Frontal cortex (tissue), 4 donors: Measurements from ENCODE around the gene CSMD2. TPM values are rescaled to one million over a fixed set of nuclear protein-coding genes. Genes with fewer than 3 reads are reported as not detected.
A peak's percentile ranks its signal among the peaks of the same experiment; 100 is the strongest.

Experiments used
- DNase-seq, 2 donors: peaks; one replicate each; pipeline ENCODE4 v3.0.0; 2012; ENCODE audit warnings: low spot score in 2 of 2
- FAIRE-seq: peaks from 2 replicates; lab custom pipeline; 2012; peaks lifted over from hg19 to GRCh38; lab: Jason Lieb, UNC
- total RNA-seq: library from RNA; depleted of rRNA; stranded (reverse); fragments of >200 nt; gene quantifications from one replicate; pipeline ENCODE4 v1.2.3, GENCODE V29; 2014
- donor health status: control.
- donor health status: control.
- donor health status: control.

Gene CSMD2
- total RNA-seq, 1 donor from 2014 or later: 23.6 TPM

DNA sequence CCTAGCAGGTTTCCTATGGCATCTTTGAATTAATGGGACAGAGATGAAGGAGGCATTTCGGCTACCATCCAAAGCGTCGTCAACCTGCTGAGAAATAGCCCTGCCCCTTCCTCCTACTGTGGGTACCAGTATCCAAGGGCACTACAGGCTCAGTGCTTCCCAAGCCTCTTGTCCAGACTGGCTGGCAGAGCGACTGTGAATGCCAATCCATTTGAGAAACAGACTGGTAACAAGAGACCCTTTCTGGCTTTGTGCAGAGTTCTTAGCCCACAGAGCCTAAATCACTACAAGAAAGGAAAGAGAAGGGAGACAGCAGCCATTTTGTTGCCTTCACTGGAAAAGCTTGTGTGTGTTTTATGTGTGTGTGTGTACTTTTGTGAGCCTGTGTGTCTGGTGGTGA lies 185.7 kb downstream of the CSMD2 start:
- DNase-seq: no peak
- FAIRE-seq: no peak

DNA sequence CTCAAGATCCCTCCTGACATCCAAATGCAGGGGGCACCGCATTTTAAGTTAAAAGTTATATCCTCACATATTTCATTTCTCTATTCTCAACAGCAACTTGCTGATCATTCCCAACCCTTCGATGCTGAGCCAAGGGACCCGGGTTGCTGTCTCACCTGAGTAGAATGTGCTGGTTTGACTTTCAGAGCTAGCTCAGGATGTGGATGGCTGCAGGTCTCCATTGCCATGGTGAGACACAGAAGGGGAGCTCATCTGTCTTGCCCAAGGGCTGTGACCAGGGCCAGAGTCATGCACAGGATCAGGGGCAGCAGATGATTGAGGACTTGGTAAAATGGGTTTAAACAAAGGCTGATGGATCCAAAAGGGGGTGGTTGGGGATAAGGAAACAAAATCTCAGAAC lies 189.1 kb downstream of the CSMD2 start:
- no peak for DNase-seq
- no peak for FAIRE-seq

DNA sequence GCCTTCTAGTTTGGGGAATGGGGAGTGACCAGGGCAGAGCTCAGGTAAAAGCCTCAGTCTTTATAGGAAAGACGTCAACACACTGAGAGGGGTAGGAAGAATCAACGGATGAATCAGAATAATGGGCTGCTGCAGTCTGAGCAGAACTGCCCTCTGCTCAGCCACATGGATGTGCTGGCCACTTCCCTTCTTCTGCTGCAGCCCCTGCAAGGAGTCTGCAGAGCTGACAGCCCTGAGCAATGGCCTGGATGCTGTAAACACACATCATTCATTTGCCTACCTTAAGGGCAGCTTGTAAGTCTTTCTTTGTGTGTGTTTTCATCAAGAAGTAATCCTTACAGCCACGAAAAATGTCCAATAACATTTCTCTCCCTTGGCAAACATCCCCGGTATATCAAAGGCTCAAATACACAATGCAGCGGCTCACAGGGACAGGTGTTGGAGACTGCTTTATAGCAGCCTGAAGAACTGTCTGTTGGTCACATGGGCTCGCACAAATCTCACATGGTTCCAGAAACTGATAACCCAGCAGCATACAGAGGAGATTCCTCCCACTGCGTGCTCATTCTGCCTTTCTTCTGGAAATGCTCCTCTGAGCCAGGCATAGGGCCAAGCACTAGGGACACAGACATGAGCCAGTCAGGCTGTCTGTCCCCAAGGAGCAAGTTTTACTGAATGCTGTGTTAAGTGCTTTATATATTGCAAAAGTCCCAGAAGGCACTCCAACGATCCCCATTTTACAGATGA lies 191.1 kb downstream of the CSMD2 start:
- FAIRE-seq: no peak
- no peak for DNase-seq

DNA sequence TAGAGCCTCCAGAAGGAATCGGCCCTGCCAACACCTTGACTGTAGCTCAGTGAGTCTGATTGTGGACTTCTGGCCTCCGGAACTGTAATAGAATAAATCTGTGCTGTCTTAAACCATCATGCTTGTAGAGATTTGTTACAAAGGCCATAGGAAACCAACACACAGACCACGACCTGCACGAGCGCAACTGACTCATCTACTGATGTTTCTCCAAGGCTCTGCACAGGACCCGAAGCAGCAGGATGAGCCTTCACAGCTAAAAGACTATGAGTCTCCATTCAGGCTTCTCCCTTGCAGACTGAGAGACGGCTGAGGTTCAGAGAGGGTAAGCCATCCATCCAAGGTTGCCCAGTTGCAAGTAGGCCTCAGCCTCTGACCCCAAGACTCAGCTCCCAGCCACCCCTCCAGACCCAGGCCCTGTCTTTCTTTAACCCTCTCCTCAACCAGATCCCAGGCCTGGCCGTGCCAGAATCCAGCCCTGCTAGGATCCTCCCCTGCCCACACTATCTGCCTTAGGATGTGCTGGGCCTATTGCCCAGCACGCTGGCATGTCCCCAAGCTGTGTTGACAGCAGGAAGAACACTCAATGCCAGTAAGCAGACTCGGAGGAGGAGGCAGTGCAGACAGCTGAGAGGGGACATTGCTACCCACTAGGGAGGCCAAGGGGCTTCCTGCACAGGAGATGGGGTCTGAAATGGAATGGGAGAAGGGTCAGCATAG lies 192.2 kb downstream of the CSMD2 start:
- no peak for FAIRE-seq
- DNase-seq: peak; percentile 15 to 30

DNA sequence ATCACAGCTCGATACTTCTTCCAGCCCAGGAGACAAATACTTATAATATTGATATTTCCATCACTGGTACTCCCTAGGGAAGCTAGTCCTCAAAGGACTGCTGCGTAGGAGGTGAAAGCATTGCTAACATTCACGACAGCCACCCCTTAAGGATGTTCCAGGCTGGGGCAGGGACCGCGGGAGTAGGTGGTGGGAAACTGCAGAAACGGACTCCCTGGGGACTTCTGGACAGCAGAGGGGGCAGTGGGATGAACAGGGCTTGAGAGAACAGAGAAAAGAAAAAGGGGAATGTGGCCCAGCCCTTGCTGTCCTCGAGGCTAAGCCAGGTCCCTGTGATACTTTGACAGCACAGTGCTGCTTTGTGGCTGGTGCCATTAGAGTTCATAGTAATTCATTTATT lies 193.1 kb downstream of the CSMD2 start:
- DNase-seq: no peak
- FAIRE-seq: no peak

DNA sequence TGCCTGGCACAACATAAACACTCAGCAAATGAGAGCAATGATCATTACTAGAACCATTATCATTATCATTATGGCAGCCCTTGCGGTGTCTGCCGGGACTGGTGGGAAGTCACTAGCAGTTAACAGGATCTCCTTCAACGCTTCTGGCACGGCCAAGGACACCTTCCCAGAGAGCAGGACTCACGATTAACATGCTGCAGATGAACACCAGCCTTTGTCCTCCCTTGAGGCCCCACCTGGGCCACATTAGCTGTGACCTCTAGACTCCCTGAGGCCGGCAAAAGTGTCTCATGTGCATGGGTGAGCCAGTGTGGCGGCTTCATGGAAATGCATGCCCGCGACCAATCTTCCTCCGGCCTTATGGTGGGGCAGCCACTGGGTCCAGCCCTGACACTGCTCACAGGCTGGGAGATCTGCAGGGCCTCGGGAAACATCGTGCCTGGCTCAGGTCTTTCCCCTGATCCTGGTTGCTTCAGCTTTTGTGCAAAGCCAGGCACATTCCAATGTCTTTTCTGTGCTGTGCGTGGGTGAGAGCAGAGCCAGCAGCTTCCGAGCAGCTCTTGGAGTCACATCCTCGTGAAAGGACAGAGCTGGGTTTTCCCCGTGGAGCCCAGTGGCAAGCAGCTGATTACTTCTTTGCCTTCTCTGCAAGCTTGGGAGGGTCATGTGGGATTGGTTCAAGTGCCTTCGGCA lies 193.9 kb downstream of the CSMD2 start:
- no peak for FAIRE-seq

DNA sequence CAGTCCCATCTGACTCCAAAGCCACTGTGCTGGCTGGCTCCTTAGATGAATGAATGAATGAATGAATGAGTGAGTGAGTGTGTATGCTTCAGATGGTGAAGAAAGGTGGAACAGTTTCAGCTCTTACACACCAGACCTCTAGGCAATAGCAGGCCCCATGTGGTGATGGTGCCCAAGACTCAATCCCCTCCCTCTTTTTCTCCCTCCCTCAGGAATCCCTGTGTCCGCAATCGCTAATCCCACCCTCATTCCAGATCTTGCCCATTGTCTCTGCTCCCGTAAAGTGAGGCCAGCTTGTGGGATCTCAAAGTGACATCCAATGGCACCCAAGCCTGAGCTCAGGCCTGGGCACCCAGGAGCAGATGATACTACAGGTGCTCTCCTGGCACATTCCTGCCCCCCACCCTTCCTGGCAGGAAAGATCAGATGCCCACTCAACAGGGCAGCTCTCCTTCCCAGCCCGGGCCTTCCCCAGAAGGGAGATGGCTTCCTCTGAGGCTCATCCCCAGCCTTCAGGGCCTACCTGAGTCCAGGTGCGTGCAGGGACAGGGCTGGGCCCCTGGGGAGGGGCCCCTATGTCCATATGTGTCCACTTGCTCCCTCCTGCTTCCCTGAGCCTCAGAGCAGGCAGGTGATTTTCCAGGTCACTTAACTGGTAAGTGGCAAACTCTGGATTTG lies 194.7 kb downstream of the CSMD2 start:
- FAIRE-seq (no peak), DNase-seq (no peak)

More for the DNA sequence above, 193.9 kb downstream of the CSMD2 start:
- DNase-seq: no peak

DNA sequence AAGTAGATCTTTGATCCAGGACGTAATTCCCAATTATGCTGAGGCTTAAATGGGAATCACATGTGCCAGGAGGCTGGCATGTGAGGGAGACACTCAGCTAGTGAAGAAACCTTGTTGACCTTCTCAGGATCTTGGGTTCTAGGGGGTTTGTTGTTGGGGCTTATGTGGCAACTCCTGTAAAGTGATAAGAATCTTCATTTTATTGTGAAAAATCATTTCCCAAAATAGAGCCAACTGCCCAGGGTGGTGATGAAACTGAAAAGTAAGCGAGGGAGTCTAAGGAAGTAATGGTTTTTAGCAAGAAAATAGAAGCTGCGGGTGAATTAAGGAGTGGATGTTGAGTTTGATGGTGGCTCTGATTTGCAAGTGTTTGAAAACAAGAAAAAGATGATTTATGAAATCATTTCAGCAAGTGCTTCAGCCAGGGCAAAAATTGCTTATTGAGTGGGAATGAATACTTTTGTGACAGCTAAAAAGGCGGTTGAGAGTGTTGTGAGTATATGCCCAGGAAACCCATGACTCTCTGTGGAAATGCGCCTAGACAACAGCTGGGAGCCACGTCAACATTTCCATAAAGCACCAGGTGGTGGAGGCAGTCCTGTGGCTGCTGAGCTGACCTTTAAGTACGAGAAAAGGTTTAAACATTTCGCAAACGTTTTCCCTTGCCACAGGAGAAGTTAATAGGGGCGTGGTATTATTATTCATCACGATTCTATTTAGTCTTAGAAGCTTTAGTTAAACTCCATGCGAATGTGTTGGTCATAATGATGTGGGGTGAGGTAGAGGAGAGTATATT lies 198.5 kb downstream of the CSMD2 start:
- no peak for DNase-seq
- FAIRE-seq: no peak

DNA sequence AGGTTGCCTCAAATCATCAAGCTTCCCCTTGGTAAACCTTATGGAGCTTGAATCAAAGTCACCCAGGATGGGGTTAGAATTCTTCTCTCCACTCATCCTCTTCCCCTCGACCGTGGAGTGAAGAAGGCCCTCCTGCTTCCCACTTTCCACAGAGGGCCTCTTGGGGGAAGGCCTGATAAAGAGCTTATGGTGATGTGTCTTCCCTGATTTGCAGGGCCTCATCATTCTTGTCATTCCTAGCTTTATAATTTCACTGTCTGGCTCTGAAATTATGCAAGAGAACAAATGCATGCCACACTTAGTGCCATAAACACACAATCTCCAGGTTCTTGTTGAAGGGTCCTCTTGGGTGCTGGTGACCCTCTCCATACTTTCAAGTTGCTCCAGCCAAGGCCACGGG lies 199.9 kb downstream of the CSMD2 start:
- no peak for FAIRE-seq
- DNase-seq: no peak

DNA sequence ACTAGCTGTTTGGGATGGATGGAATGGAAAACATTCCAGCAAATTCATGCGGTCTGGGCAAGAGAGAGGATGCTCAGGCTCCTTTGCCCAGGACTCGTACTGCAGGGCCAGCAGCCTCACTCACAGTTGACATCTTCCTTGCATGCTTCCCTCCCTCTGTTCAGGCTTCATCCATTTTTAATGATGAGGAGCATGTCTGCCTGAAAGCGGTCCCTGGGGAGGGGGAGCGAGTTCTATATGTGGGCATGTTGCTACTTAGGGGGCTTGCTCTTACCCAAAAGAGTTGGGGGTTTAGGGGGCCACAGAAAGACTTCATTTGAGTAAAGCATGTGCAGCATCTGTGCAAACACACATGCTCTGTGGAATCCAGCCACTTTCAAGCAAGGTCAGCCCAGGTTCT lies 203.0 kb downstream of the CSMD2 start:
- no peak for DNase-seq
- FAIRE-seq: no peak

DNA sequence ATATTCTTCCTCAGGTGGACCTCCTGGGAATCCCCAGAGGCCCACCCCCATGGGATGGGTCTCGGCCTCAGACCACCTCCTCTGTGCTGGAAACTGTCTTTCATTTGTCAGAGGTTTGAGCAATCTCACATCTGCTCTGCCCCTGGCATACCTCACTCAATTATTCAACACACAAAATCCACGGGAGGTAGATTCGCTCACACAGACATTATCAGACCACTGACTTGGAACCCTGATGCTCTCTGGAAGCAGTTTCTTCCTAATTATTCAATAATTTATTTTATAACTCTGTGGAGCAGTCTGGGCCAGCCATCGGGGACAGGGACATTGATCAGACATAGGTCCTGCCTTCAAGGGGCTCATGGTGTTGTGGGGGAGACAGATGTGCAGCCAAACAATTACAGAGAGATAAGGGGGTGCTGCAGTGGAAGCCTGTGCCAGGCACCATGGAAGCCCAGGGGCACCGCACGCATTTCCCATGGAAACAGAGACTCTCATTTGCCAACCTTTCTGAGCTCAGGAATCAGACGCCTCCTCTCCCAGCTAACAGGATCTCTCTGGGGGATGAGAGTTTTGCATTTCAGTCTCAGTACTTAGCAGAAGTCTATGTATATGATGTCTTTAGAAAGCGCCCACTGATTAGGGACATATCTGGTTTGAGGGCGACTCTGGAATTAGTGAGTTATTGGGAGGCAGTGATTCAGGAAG lies 204.7 kb downstream of the CSMD2 start:
- no peak for DNase-seq
- FAIRE-seq: no peak

DNA sequence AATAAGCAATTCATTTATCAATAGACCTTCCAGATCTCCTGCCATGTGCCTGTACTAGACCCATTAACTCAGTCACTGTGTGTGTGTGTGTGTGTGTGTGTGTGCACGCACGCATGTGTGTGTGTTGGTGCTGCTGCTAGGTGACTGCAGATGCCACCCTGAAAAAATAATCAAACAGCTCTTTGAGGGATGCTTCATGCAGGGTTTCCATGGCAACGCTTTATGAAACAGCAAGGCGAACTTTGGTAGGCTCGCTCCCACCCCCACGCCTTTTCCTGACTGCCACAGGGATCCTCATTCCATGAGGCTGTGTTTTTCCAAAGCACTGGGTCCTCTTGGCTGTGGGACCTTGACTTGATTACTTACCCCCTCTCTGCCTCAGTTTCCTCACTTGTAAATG lies 207.2 kb downstream of the CSMD2 start:
- peak in 1 of 2 donors; percentile 37 for DNase-seq
- FAIRE-seq: no peak

DNA sequence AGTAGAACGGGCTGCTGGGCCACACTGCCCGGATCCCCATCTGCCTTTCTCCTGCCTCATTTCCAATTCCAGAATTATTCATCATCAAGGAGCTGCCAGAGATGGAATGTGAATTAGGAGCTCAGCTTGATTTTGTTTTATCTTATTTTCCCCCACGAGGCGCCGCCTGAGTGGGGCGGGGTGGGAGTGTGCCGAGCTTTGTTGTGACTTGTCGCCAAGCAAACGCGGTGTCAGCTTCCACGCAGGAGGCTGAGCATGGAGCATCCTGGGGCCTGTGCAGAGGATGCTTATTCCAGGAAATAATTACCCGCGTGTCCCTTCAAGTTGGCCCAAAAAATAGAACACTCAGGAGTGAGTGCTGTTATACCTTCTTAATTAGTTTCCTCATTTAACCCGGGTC lies 209.9 kb downstream of the CSMD2 start:
- no peak for DNase-seq
- FAIRE-seq: no peak

DNA sequence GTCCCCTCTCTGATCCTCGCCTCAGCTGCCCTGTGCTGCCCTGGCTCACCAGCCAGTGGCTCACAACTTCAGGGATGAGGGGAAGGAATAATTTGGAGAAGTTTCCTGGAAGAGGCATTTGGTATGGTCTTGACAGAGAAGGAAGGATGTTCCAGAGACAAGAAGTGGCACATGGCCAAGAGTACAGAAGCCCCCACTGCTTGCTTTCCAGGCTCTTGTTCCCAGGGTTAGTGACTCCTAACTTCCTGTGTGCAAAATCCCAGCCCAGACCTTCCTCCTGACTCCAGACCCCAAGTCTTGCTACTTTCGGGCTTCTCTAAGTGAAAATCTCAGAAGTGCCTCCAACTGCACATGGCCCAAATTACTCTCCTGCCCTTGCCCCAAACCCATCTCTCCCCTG lies 215.5 kb downstream of the CSMD2 start:
- DNase-seq: no peak

DNA sequence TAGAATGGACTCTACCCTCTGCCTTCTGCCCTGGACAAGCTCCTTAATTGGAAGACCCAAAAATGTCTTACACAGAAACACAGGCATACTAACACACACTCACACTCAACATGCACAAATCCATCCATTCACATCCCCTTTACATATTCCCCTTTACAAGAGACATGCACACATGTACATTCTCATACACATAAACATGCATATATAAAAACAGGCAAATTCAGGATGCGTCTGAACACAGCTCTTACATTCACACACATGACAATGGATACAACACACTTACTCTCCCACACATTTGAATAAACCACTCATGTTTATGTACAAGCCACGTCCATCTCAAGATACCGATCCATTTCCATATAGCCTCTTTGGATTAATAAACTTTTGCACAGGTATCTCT lies 216.7 kb downstream of the CSMD2 start:
- DNase-seq (no peak), FAIRE-seq (no peak)

More for the DNA sequence above, 215.5 kb downstream of the CSMD2 start:
- FAIRE-seq: no peak

DNA sequence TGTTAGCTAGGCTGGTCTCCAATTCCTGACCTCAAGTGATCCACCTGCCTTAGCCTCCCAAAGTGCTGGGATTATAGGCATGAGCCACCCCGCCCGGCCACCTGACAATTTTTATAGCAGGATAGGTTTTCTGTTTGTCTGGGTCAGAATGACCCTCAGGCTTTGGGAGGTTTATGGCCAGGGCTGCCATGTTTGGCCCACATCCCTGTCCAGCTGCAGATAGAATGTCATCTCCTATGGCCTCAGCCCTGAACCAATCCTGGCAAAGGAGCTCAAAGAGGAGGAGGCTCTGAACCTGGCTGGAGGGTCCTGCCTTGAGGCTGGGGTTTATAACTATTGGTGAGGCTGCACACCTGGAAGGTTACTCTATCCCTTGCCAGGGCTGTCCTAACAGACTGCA lies 218.2 kb downstream of the CSMD2 start:
- FAIRE-seq: no peak
- no peak for DNase-seq

DNA sequence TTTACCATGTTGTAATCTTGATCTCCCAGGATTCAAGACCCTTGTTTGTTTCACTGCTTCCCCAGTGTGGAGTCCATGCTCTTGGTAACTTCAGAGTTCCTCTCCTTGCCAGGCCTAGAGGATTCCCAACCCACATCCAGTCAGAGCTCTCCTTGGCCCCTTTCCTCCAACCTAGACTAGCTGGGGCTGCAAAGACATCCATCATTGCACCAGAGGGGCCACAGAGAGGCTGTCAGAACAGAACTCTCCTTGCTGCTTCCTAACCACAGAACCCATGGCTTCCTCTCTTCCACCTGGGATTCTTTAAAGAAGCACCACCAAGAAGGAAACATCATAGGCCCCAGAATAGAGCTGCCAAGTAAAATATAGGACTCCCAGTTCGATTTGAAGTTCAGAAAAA lies 220.2 kb downstream of the CSMD2 start:
- DNase-seq: no peak

DNA sequence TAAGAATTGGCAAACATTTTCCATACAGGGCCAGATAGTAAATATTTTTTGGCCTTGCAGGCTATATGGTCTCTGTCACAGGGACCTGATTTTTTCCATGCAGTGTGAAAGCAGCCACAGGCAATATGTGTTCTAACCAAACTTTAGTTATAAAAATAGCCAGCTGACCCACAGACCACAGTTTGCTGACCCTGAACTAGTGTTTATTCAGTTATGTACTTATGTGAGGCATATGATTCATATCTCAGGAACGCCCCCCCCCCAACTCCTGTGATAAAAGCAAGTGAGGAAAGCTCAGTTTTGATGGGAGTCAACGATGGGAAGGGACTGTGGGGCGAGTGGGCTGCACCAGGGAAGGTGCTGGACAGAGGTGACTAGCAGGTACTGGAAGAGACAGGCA lies 221.1 kb downstream of the CSMD2 start:
- FAIRE-seq (no peak), DNase-seq (no peak)

More for the DNA sequence above, 220.2 kb downstream of the CSMD2 start:
- no peak for FAIRE-seq

DNA sequence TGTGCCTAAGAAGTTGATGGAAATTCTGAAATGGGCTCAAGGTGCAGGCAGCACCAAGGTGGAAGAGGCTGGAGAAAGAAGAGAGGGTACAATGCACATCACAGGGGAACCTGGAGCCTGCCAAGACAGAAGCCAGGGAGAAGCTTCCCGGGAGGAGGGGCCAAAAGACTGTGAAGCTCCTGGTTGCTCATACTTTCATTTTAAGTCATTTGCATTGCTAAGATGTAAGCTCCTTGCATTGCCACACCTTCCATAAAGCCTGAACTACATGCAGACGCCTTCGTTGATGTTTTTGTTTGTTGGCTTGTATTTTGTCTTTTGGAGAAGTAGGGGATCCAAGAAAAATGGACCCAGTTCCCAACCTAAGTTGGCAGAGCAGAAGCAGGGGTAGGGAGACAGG lies 232.2 kb downstream of the CSMD2 start:
- FAIRE-seq (no peak), DNase-seq (no peak)
